A549 (cell line): Measurements from ENCODE around the gene AGAP3.

Experiments
- ATOH8 ChIP-seq: fragments of 250-450 bp; sonication (Bioruptor Pico); IDR thresholded peaks from 2 replicates; pipeline ENCODE4 v1.5.0; 2020; ENCODE audit warnings: low read depth, mild to moderate bottlenecking, moderate library complexity
- CHD2 ChIP-seq: fragments of 150-350 bp; IDR thresholded peaks from 2 replicates; pipeline ENCODE4 v1.6.1; 2014; ENCODE audit warnings: low read length; ENCODE audit not compliant: partially characterized antibody
- CTCF ChIP-seq: fragments of >200 bp; sonication (Bioruptor Twin); formaldehyde crosslinking; IDR thresholded peaks from 3 replicates; pipeline ENCODE4 v1.5.1; 2016
- EP300 ChIP-seq, 2 experiments: fragments of >200 bp; sonication (Bioruptor Twin); formaldehyde crosslinking; IDR thresholded peaks; 2 replicates in 1 of 2; 3 replicates in 1 of 2; pipeline ENCODE4 v1.6.1; 2016 to 2017
- GATA3 ChIP-seq: IDR thresholded peaks from 2 replicates; pipeline ENCODE4 v1.6.1; 2012; ENCODE audit warnings: borderline replicate concordance
- JUN ChIP-seq, 2 experiments: fragments of >200 bp; sonication (Bioruptor Twin); formaldehyde crosslinking; IDR thresholded peaks; 2 replicates in 1 of 2; 3 replicates in 1 of 2; pipeline ENCODE4 v1.6.1; 2016 to 2017
- JUNB ChIP-seq: fragments of >200 bp; sonication (Bioruptor Twin); formaldehyde crosslinking; IDR thresholded peaks from 2 replicates; pipeline ENCODE4 v1.6.1; 2016
- MAFK ChIP-seq: fragments of 450-650 bp; IDR thresholded peaks from 2 replicates; pipeline ENCODE4 v1.6.1; 2014; ENCODE audit not compliant: partially characterized antibody
- PHF8 ChIP-seq: fragments of 200-600 bp; sonication (generic); IDR thresholded peaks from 2 replicates; pipeline ENCODE4 v1.6.1; 2016; ENCODE audit warnings: low read depth, mild to moderate bottlenecking, antibody characterized with exemption, moderate library complexity, borderline replicate concordance
- POLR2A ChIP-seq: IDR thresholded peaks from 2 replicates; pipeline ENCODE4 v1.6.1; 2012; ENCODE audit warnings: mild to moderate bottlenecking, low read length
- RAD21 ChIP-seq, 2 experiments: fragments of >200 bp in 1 of 2; sonication (Bioruptor Twin) in 1 of 2; formaldehyde crosslinking in 1 of 2; IDR thresholded peaks in 1 of 2; conservative IDR thresholded peaks in 1 of 2; 2 replicates in 1 of 2; 3 replicates in 1 of 2; pipeline ENCODE4 v1.6.1; 2012 to 2018; ENCODE audit warnings: inconsistent platforms in 1 of 2
- USF2 ChIP-seq: fragments of 450-650 bp; IDR thresholded peaks from 2 replicates; pipeline ENCODE4 v1.6.1; 2014; ENCODE audit warnings: antibody characterized with exemption
- ZFP36 ChIP-seq: fragments of 450-650 bp; IDR thresholded peaks from 2 replicates; pipeline ENCODE4 v1.6.1; 2014; ENCODE audit warnings: borderline replicate concordance; ENCODE audit not compliant: partially characterized antibody
- ZNF302 ChIP-seq: fragments of 250-450 bp; sonication (Bioruptor Pico); IDR thresholded peaks from 2 replicates; pipeline ENCODE4 v1.9.0; 2021; ENCODE audit warnings: inconsistent platforms, mild to moderate bottlenecking, moderate library complexity

GRCh38 chr7:151086802-151087244 is 548 bp downstream of the AGAP3 start:
- TF ChIP-seq CTCF (no peak), PHF8 (no peak), GATA3 (no peak), JUNB (no peak), ATOH8 (CRISPR knock-in tag) (no peak), USF2 (no peak), ZFP36 (no peak), EP300 (IDR thresholded peaks at IDR 0.05) (no peak), ZNF302 (CRISPR knock-in tag) (no peak), MAFK (no peak), JUN (IDR thresholded peaks at IDR 0.05) (no peak), POLR2A (no peak), RAD21 (conservative IDR thresholded peaks at IDR 0.05 in 1 of 2, IDR thresholded peaks at IDR 0.05 in 1 of 2) (no peak), CHD2 (no peak)
